ENCODE results near the gene SUV39H2.

GRCh38 chr10:14930610-14931009 is 51.9 kb downstream of the SUV39H2 start:
- TF ChIP-seq EZH2 (IDR thresholded peaks at IDR 0.05) (no peak), CTCF (IDR thresholded peaks at IDR 0.05) (no peak)
